ENCODE results near the gene DENND2A. TPM values are rescaled to one million over a fixed set of nuclear protein-coding genes. Genes with fewer than 3 reads are reported as not detected.
"Not testable (repeated sequence)": the region's sequence is repeated elsewhere in the genome, so short reads cannot be mapped to it uniquely, and the experiment has no call there.

The DENND2A gene
- total RNA-seq, 2 donors from 2014 or later = 9.2 to 10.5 TPM

- H3K4me1 ChIP-seq = peaks cover 0 to 19% of the 10 kb centered on the region in 2 donors
- DNase-seq (ENCODE audit: low spot score) = no peak
- no peak for TF ChIP-seq CTCF (IDR thresholded peaks at IDR 0.05)
- H3K27me3 ChIP-seq = no peaks in the 10 kb centered on the region
- no peaks in the 10 kb centered on the region for H3K9me3 ChIP-seq
- H3K36me3 ChIP-seq = no peaks in the 10 kb centered on the region
- H3K27ac ChIP-seq = peak overlapping the region in 1 of 2 donors; percentile 25
- no peak overlapping the region for H3K4me3 ChIP-seq
Measured at GRCh38 chr7:140621401-140622021, 19.1 kb downstream of the DENND2A start.

- not testable (repeated sequence) for H3K27ac ChIP-seq; H3K36me3 ChIP-seq; H3K27me3 ChIP-seq; H3K4me3 ChIP-seq; DNase-seq (ENCODE audit: low spot score); H3K9me3 ChIP-seq
- H3K4me1 ChIP-seq = peaks cover 0 to 10% of the 10 kb centered on the region in 2 donors
Measured at GRCh38 chr7:140619915-140620510, 20.6 kb downstream of the DENND2A start.

- no peak for TF ChIP-seq CTCF (IDR thresholded peaks at IDR 0.05)
- Histone ChIP-seq H3K4me1 (peaks cover 0 to 3% of the 10 kb centered on the region in 2 donors), H3K27ac (no peak overlapping the region), H3K9me3 (no peaks in the 10 kb centered on the region), H3K4me3 (no peak overlapping the region), H3K36me3 (no peaks in the 10 kb centered on the region), H3K27me3 (no peaks in the 10 kb centered on the region)
- no peak for DNase-seq (ENCODE audit: low spot score)
Measured at GRCh38 chr7:140619176-140619575, 21.4 kb downstream of the DENND2A start.

GRCh38 chr7:140618306-140618705 lies 22.3 kb downstream of the DENND2A start:
- Histone ChIP-seq H3K27ac (no peak overlapping the region), H3K4me3 (no peak overlapping the region), H3K27me3 (no peaks in the 10 kb centered on the region), H3K4me1 (no peaks in the 10 kb centered on the region), H3K36me3 (no peaks in the 10 kb centered on the region), H3K9me3 (no peaks in the 10 kb centered on the region)
- TF ChIP-seq CTCF (IDR thresholded peaks at IDR 0.05) = no peak
- DNase-seq (ENCODE audit: low spot score) = no peak

GRCh38 chr7:140617081-140617480 lies 23.5 kb downstream of the DENND2A start:
- DNase-seq (ENCODE audit: low spot score) = no peak
- no peak overlapping the region for H3K27ac ChIP-seq
- no peaks in the 10 kb centered on the region for H3K36me3 ChIP-seq
- no peaks in the 10 kb centered on the region for H3K4me1 ChIP-seq
- H3K9me3 ChIP-seq = no peaks in the 10 kb centered on the region
- no peak for TF ChIP-seq CTCF (IDR thresholded peaks at IDR 0.05)
- no peak overlapping the region for H3K4me3 ChIP-seq
- no peaks in the 10 kb centered on the region for H3K27me3 ChIP-seq

- no peak for DNase-seq (ENCODE audit: low spot score)
- no peak overlapping the region for H3K4me3 ChIP-seq
- no peaks in the 10 kb centered on the region for H3K4me1 ChIP-seq
- H3K9me3 ChIP-seq = no peaks in the 10 kb centered on the region
- TF ChIP-seq CTCF (IDR thresholded peaks at IDR 0.05) = no peak
- H3K27ac ChIP-seq = no peak overlapping the region
- H3K27me3 ChIP-seq = no peaks in the 10 kb centered on the region
- H3K36me3 ChIP-seq = no peaks in the 10 kb centered on the region
Measured at GRCh38 chr7:140616328-140616727, 24.3 kb downstream of the DENND2A start.

Data from right atrium auricular region (tissue), 2 donors.